Adrenal gland (tissue), 5 donors: ENCODE data around the gene EXOC3L2.

Experiments used
- POLR2A ChIP-seq, 2 donors: fragments of 450-650 bp; IDR thresholded peaks; one replicate each; pipeline ENCODE4 v1.6.1; 2017; ENCODE audit warnings: antibody characterized with exemption in 2 of 2, mild to moderate bottlenecking in 2 of 2, moderate library complexity in 1 of 2
- TF ChIP-seq, protein P1 (sequence below), 6 experiments: fragments of 450-650 bp in 4 of 6; fragments of 200-600 bp in 2 of 6; sonication (generic) in 1 of 6; IDR thresholded peaks; 1 replicate in 5 of 6; 2 replicates in 1 of 6; pipeline versions ENCODE4 v1.5.1 to v1.8.0; 2016 to 2021; ENCODE audit warnings: antibody characterized with exemption in 6 of 6, mild to moderate bottlenecking in 2 of 6, moderate library complexity in 1 of 6
- donor health status: DM: no; HTN: no; CAD: no.

DNA sequence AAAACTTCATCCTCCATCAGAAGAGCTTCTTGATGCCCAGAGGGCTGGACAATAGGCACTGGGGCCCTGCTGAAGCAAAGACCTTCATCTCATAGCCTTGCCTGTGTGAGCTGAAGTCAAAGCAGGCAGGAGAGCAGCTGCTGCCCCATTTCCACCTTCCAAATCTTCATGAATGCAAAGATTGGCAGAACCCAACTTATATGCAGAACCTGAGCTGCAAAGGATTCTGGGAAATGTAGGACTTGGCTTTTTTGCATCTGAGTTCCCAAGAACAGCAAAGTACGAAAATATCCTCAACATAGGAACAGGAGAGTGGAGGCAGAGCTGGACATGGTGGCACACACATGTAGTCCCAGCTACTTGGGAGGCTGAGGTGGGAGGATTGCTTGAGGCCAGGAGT, 46.6 kb upstream of the EXOC3L2 start:
- TF ChIP-seq, protein P1, sequence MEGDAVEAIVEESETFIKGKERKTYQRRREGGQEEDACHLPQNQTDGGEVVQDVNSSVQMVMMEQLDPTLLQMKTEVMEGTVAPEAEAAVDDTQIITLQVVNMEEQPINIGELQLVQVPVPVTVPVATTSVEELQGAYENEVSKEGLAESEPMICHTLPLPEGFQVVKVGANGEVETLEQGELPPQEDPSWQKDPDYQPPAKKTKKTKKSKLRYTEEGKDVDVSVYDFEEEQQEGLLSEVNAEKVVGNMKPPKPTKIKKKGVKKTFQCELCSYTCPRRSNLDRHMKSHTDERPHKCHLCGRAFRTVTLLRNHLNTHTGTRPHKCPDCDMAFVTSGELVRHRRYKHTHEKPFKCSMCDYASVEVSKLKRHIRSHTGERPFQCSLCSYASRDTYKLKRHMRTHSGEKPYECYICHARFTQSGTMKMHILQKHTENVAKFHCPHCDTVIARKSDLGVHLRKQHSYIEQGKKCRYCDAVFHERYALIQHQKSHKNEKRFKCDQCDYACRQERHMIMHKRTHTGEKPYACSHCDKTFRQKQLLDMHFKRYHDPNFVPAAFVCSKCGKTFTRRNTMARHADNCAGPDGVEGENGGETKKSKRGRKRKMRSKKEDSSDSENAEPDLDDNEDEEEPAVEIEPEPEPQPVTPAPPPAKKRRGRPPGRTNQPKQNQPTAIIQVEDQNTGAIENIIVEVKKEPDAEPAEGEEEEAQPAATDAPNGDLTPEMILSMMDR (IDR thresholded peaks at IDR 0.05), result no peak
- TF ChIP-seq POLR2A (IDR thresholded peaks at IDR 0.05), result no peak
